MM.1S (cell line): ENCODE measurements around the gene NUCB2.

ENCODE experiments used
- DNase-seq: peaks from one replicate; pipeline ENCODE4 v3.0.0-alpha.2; 2015
- H2AFZ ChIP-seq: fragments of 300-600 bp; sonication (generic); 2 replicates; pipeline ENCODE4 v1.6.0; 2016; ENCODE audit warnings: antibody characterized with exemption, low read length
- H3F3A ChIP-seq: fragments of 300-600 bp; sonication (generic); 2 replicates; pipeline ENCODE4 v1.6.1; 2016; ENCODE audit warnings: mild to moderate bottlenecking, antibody characterized with exemption, low read length, moderate library complexity, mixed read lengths; ENCODE audit not compliant: insufficient read depth
- H3K27ac ChIP-seq: fragments of 300-600 bp; sonication (generic); 2 replicates; pipeline ENCODE4 v1.5.1; 2016; ENCODE audit warnings: mild to moderate bottlenecking, low read length
- H3K27me3 ChIP-seq: fragments of 300-600 bp; sonication (generic); replicated peaks from 2 replicates; pipeline ENCODE4 v1.6.0; 2016; ENCODE audit warnings: low read length; ENCODE audit not compliant: insufficient read depth
- H3K36me3 ChIP-seq: fragments of 300-600 bp; sonication (generic); replicated peaks from 2 replicates; pipeline ENCODE4 v1.6.1; 2016; ENCODE audit warnings: mild to moderate bottlenecking, low read length, mixed read lengths; ENCODE audit not compliant: insufficient read depth
- H3K4me1 ChIP-seq: fragments of 300-600 bp; sonication (generic); 2 replicates; pipeline ENCODE4 v1.6.1; 2016; ENCODE audit warnings: low read length, mixed read lengths
- H3K4me2 ChIP-seq: fragments of 300-600 bp; sonication (generic); 2 replicates; pipeline ENCODE4 v1.6.0; 2016; ENCODE audit warnings: low read depth, low read length
- H3K4me3 ChIP-seq: fragments of 300-600 bp; sonication (generic); 2 replicates; pipeline ENCODE4 v1.5.1; 2016; ENCODE audit warnings: low read length, mixed read lengths
- H3K79me2 ChIP-seq: fragments of 300-600 bp; sonication (generic); 2 replicates; pipeline ENCODE4 v1.6.1; 2016; ENCODE audit warnings: mixed run types, low read length, mixed read lengths
- H3K9ac ChIP-seq: fragments of 300-600 bp; sonication (generic); 2 replicates; pipeline ENCODE4 v1.6.1; 2016; ENCODE audit warnings: low read length, mixed read lengths
- H3K9me2 ChIP-seq: fragments of 300-600 bp; sonication (generic); replicated peaks from 2 replicates; pipeline ENCODE4 v1.6.1; 2016; ENCODE audit warnings: mild to moderate bottlenecking, low read length, mixed read lengths; ENCODE audit not compliant: insufficient read depth
- H3K9me3 ChIP-seq: fragments of 300-600 bp; sonication (generic); replicated peaks from 2 replicates; pipeline ENCODE4 v1.6.1; 2016; ENCODE audit warnings: mild to moderate bottlenecking, low read length, mixed read lengths; ENCODE audit not compliant: insufficient read depth
- H4K20me1 ChIP-seq: fragments of 300-600 bp; sonication (generic); 2 replicates; pipeline ENCODE4 v1.6.1; 2016; ENCODE audit warnings: mild to moderate bottlenecking, low read length, moderate library complexity, mixed read lengths; ENCODE audit not compliant: insufficient read depth
- EZH2 ChIP-seq: fragments of 300-600 bp; sonication (generic); optimal IDR thresholded peaks from 2 replicates; pipeline ENCODE3; 2017; ENCODE audit warnings: low read depth, mild to moderate bottlenecking, antibody characterized with exemption, low read length, mixed read lengths
- EZH2phosphoT487 ChIP-seq: fragments of 300-600 bp; sonication (generic); IDR thresholded peaks from 2 replicates; pipeline ENCODE4 v1.6.1; 2018; ENCODE audit warnings: antibody characterized with exemption, low read length
- TF ChIP-seq, protein P1 (sequence below): fragments of 300-600 bp; sonication (generic); IDR thresholded peaks from 2 replicates; pipeline ENCODE4 v1.5.1; 2016; ENCODE audit warnings: antibody characterized with exemption, low read length, mixed read lengths

NUCB2 gene

DNA sequence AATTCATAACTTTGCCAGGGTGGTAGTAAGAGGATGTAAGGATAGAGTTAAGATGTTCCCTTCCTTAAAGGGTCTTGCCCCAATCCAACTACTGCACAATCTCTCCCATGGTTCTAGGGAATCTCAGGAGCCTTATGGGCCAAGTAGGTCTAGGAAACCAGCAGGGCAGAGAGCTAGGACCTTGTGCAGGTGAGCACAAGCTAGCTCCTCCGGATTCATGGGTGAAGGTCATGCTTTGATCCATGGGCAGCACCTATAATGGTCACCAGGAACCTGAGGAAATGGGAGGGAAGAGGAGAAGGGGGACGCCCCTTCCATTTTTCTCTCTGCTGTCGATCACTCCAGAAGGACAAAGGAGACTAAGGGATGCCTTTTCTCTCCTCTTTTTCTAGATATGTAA, 95.1 kb downstream of the NUCB2 start:
- no peak for DNase-seq
- H3K4me2 ChIP-seq, result no peak overlapping the region

DNA sequence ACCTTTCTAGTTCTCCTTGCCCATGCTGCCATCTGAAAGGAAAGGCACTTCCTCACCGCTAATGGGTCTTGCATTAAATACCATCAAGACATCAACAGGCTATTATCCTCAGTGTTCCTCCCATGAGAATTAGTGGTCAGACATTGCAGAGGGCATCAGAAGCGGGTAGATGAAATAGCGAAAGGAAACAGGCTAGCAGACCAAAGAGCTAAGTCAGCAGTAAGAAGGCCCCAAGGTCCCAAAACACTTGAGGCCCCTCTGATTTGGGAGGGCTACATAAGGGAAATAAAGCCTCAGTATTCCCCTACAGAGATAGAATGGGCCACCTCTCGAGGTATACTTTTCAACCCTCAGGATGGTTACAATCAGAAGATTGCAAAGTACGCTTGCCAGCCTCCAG, 99.0 kb downstream of the NUCB2 start:
- TF ChIP-seq EZH2, result no peak
- TF ChIP-seq, protein P1, sequence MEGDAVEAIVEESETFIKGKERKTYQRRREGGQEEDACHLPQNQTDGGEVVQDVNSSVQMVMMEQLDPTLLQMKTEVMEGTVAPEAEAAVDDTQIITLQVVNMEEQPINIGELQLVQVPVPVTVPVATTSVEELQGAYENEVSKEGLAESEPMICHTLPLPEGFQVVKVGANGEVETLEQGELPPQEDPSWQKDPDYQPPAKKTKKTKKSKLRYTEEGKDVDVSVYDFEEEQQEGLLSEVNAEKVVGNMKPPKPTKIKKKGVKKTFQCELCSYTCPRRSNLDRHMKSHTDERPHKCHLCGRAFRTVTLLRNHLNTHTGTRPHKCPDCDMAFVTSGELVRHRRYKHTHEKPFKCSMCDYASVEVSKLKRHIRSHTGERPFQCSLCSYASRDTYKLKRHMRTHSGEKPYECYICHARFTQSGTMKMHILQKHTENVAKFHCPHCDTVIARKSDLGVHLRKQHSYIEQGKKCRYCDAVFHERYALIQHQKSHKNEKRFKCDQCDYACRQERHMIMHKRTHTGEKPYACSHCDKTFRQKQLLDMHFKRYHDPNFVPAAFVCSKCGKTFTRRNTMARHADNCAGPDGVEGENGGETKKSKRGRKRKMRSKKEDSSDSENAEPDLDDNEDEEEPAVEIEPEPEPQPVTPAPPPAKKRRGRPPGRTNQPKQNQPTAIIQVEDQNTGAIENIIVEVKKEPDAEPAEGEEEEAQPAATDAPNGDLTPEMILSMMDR, result no peak
- no peak for TF ChIP-seq EZH2phosphoT487
- no peaks in the 10 kb centered on the region for H3K9me3 ChIP-seq

More for the DNA sequence above, 95.1 kb downstream of the NUCB2 start:
- no peaks in the 10 kb centered on the region for H3F3A ChIP-seq
- H3K27ac ChIP-seq, result no peak overlapping the region
- no peaks in the 10 kb centered on the region for H3K9me3 ChIP-seq
- H3K27me3 ChIP-seq, result no peaks in the 10 kb centered on the region
- H3K4me3 ChIP-seq, result no peak overlapping the region
- TF ChIP-seq EZH2 (no peak), EZH2phosphoT487 (no peak)
- TF ChIP-seq, protein P1, result no peak
- no peaks in the 10 kb centered on the region for H4K20me1 ChIP-seq
- no peaks in the 10 kb centered on the region for H3K79me2 ChIP-seq
- H3K9me2 ChIP-seq, result no peaks in the 10 kb centered on the region
- no peaks in the 10 kb centered on the region for H3K36me3 ChIP-seq
- H3K4me1 ChIP-seq, result no peaks in the 10 kb centered on the region
- no peak overlapping the region for H3K9ac ChIP-seq
- no peak overlapping the region for H2AFZ ChIP-seq

DNA sequence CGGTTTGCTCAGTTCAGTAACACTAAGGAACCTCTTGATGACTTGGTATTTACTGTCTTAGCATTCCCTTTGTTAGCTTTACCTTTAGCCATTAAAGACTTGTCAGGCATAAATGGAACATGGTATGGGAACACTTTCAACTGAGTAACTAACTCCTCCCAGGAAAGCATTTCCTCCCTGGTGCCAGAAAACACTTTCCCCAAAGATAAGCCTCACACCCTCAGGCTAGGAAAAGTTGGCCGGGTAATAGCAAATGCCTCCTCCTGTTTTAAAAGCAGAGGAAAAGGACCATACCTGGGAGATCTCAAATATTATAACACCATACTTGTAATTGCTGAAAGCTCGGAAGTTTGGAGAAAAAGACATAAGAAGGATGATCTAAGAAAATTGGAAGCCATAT, 100.0 kb downstream of the NUCB2 start:
- Histone ChIP-seq H3K4me2 (no peak overlapping the region), H3K4me3 (no peak overlapping the region), H4K20me1 (no peaks in the 10 kb centered on the region), H3K27ac (no peak overlapping the region), H3K9ac (no peak overlapping the region), H3F3A (no peaks in the 10 kb centered on the region), H3K27me3 (no peaks in the 10 kb centered on the region), H3K9me3 (no peaks in the 10 kb centered on the region), H3K36me3 (no peaks in the 10 kb centered on the region), H2AFZ (no peak overlapping the region), H3K79me2 (no peaks in the 10 kb centered on the region), H3K4me1 (no peaks in the 10 kb centered on the region), H3K9me2 (no peaks in the 10 kb centered on the region)
- no peak for DNase-seq
- TF ChIP-seq EZH2 (no peak), EZH2phosphoT487 (no peak)
- TF ChIP-seq, protein P1, result no peak

More for the DNA sequence above, 99.0 kb downstream of the NUCB2 start:
- Histone ChIP-seq H3K27me3 (no peaks in the 10 kb centered on the region), H3K27ac (no peak overlapping the region), H3K4me2 (no peak overlapping the region), H3K36me3 (no peaks in the 10 kb centered on the region), H3K4me1 (no peaks in the 10 kb centered on the region), H2AFZ (no peak overlapping the region), H3K4me3 (no peak overlapping the region), H4K20me1 (no peaks in the 10 kb centered on the region), H3K9ac (no peak overlapping the region), H3F3A (no peaks in the 10 kb centered on the region), H3K79me2 (no peaks in the 10 kb centered on the region), H3K9me2 (no peaks in the 10 kb centered on the region)
- DNase-seq, result no peak
